ENCODE measurements around the gene MFRP.

DNA sequence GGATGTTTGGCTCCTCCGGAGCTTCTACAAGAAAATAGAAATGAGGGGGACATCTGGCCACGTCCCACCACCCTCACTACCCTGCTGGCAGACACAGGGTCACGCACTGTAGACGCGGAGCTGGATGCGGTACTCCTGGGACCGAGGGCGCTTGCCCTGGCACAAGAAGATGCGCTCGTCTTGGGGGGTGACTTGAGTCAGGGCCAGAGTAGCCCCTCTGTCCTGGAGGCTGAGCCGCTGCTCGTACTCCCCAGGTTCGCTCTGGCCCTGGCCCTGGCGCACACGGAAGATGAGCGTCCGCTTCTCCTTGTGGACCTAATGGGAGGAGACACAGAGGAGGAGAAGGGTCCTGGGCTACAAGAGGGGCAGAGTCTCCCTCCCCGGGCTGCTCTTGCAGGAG is 31.8 kb downstream of the MFRP start:
- TF ChIP-seq ZNF175 (tag by site-specific recombination; IDR thresholded peaks at IDR 0.05), result no peak
- TF ChIP-seq, protein P1, sequence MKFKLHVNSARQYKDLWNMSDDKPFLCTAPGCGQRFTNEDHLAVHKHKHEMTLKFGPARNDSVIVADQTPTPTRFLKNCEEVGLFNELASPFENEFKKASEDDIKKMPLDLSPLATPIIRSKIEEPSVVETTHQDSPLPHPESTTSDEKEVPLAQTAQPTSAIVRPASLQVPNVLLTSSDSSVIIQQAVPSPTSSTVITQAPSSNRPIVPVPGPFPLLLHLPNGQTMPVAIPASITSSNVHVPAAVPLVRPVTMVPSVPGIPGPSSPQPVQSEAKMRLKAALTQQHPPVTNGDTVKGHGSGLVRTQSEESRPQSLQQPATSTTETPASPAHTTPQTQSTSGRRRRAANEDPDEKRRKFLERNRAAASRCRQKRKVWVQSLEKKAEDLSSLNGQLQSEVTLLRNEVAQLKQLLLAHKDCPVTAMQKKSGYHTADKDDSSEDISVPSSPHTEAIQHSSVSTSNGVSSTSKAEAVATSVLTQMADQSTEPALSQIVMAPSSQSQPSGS (tag by site-specific recombination; IDR thresholded peaks at IDR 0.05; ENCODE audit: low read depth), result no peak
- TF ChIP-seq, protein P2, sequence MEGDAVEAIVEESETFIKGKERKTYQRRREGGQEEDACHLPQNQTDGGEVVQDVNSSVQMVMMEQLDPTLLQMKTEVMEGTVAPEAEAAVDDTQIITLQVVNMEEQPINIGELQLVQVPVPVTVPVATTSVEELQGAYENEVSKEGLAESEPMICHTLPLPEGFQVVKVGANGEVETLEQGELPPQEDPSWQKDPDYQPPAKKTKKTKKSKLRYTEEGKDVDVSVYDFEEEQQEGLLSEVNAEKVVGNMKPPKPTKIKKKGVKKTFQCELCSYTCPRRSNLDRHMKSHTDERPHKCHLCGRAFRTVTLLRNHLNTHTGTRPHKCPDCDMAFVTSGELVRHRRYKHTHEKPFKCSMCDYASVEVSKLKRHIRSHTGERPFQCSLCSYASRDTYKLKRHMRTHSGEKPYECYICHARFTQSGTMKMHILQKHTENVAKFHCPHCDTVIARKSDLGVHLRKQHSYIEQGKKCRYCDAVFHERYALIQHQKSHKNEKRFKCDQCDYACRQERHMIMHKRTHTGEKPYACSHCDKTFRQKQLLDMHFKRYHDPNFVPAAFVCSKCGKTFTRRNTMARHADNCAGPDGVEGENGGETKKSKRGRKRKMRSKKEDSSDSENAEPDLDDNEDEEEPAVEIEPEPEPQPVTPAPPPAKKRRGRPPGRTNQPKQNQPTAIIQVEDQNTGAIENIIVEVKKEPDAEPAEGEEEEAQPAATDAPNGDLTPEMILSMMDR (tag by site-specific recombination; IDR thresholded peaks at IDR 0.05), result no peak
- TF ChIP-seq ZNF830 (tag by site-specific recombination; IDR thresholded peaks at IDR 0.05; ENCODE audit: low read depth), result no peak
- no peak for TF ChIP-seq ZBTB20 (tag by site-specific recombination; IDR thresholded peaks at IDR 0.05)
- no peak for TF ChIP-seq ZNF121 (tag by site-specific recombination; IDR thresholded peaks at IDR 0.05)
- TF ChIP-seq, protein P3, sequence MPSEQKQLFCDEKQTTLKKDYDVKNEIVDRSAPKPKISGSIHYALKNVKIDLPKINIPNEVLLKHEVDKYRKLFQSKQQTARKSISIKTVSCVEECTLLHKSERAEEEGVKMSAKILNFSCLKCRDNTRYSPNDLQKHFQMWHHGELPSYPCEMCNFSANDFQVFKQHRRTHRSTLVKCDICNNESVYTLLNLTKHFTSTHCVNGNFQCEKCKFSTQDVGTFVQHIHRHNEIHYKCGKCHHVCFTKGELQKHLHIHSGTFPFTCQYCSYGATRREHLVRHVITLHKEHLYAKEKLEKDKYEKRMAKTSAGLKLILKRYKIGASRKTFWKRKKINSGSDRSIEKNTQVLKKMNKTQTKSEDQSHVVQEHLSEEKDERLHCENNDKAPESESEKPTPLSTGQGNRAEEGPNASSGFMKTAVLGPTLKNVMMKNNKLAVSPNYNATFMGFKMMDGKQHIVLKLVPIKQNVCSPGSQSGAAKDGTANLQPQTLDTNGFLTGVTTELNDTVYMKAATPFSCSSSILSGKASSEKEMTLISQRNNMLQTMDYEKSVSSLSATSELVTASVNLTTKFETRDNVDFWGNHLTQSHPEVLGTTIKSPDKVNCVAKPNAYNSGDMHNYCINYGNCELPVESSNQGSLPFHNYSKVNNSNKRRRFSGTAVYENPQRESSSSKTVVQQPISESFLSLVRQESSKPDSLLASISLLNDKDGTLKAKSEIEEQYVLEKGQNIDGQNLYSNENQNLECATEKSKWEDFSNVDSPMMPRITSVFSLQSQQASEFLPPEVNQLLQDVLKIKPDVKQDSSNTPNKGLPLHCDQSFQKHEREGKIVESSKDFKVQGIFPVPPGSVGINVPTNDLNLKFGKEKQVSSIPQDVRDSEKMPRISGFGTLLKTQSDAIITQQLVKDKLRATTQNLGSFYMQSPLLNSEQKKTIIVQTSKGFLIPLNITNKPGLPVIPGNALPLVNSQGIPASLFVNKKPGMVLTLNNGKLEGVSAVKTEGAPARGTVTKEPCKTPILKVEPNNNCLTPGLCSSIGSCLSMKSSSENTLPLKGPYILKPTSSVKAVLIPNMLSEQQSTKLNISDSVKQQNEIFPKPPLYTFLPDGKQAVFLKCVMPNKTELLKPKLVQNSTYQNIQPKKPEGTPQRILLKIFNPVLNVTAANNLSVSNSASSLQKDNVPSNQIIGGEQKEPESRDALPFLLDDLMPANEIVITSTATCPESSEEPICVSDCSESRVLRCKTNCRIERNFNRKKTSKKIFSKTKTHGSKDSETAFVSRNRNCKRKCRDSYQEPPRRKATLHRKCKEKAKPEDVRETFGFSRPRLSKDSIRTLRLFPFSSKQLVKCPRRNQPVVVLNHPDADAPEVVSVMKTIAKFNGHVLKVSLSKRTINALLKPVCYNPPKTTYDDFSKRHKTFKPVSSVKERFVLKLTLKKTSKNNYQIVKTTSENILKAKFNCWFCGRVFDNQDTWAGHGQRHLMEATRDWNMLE (tag by site-specific recombination; conservative IDR thresholded peaks at IDR 0.05; ENCODE audit: low read depth), result no peak
- no peak for TF ChIP-seq TCF7L2 (IDR thresholded peaks at IDR 0.05; ENCODE audit: borderline replicate concordance, low read depth, low read length)
- TF ChIP-seq ZNF510 (tag by site-specific recombination; IDR thresholded peaks at IDR 0.05; ENCODE audit: insufficient replicate concordance), result no peak
- no peak for TF ChIP-seq ZNF350 (tag by site-specific recombination; IDR thresholded peaks at IDR 0.05)
- no peak for TF ChIP-seq ZNF776 (tag by site-specific recombination; IDR thresholded peaks at IDR 0.05; ENCODE audit: borderline replicate concordance)
- TF ChIP-seq, protein P4, sequence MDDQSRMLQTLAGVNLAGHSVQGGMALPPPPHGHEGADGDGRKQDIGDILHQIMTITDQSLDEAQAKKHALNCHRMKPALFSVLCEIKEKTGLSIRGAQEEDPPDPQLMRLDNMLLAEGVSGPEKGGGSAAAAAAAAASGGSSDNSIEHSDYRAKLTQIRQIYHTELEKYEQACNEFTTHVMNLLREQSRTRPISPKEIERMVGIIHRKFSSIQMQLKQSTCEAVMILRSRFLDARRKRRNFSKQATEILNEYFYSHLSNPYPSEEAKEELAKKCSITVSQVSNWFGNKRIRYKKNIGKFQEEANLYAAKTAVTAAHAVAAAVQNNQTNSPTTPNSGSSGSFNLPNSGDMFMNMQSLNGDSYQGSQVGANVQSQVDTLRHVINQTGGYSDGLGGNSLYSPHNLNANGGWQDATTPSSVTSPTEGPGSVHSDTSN (CRISPR knock-in tag; IDR thresholded peaks at IDR 0.05), result no peak
- TF ChIP-seq ZNF629 (tag by site-specific recombination; IDR thresholded peaks at IDR 0.05), result no peak
- TF ChIP-seq ZBTB17 (tag by site-specific recombination; IDR thresholded peaks at IDR 0.05), result no peak

Measured in HEK293 (cell line).